Measurements from ENCODE around the gene HOXC6.
"Not testable (repeated sequence)": the region's sequence is repeated elsewhere in the genome, so short reads cannot be mapped to it uniquely, and the experiment has no call there.

The HOXC6 gene

DNA sequence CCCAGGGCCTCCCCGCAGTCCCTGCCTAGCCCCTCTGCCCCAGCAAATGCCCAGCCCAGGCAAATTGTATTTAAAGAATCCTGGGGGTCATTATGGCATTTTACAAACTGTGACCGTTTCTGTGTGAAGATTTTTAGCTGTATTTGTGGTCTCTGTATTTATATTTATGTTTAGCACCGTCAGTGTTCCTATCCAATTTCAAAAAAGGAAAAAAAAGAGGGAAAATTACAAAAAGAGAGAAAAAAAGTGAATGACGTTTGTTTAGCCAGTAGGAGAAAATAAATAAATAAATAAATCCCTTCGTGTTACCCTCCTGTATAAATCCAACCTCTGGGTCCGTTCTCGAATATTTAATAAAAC, 2.2 kb downstream of the HOXC6 start:
- DNase-seq (ENCODE audit: low read depth): no peak

DNA sequence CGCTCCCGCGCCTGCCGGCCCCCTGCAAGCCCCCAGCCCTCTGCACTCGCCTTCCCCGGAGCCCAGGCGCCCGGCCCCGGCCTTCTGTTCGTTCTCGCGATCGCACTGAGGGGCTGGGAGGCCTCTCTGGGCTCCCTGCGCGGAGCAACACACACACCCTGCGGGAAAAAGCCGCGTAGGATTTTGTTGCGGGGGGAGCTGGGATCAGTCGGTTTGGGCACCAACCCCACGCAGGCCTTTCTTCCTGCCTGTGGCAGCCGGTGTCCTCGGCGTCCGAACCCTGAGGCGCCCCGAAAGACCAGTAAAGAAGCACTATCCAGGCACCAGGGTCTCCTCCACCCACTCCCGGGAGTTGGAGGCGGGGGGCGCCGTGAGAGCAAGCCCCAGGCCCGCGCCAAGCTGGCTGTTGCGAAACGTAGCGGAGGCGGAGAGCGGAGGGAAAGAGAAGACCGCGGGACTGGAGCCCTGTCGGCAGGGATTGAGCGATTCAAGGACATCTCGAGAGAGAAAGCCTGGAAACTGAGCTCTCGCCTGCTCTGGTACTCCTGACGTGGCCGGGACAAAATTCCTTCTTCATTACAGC, 2.7 kb downstream of the HOXC6 start:
- no peak for DNase-seq (ENCODE audit: low read depth)

DNA sequence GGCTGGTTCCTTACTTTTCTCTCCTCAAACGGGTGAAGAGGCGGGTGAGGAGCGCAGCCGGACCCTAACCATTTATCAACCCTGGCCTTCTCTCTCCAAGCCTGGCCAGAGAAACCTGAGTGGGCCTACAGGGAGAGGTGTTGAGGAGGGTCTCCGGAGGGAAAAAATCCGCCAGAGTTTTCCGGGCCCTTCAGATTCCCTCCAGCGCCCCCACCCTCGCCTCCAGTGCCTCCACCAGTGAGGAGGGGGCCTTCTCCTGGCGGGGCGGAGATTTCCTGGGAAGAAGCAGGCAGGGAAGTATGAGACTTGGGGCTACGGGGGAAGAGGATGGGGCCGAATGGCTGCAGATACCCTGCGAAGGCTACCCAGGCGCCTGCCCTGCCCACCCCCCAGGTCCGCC, 3.2 kb downstream of the HOXC6 start:
- no peak for DNase-seq (ENCODE audit: low read depth)

DNA sequence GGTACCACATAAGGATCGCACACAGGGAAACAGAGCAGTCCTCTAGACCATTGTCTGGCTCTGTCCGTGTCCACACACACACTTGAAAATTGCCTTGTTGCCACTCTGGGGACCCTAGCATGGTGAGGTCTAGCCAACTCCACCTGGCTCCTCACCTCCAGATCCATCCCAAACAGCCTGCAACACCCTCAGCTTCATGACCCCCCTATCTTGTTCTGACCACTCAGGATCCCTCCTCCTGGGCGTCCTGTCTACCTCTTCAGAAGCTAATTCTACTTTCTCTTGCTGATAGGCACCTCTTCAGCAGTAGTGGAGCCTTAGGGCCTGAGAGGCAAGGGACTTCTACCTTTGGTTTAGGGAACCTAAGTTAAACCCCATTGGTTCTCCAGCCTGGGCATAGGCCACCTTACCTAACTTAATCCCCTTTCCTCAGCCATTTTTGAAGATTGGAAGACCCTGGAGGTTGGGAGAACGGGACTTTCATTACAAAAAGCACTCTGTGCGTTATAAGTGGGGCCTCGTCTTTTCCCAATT, 3.9 kb downstream of the HOXC6 start:
- no peak for DNase-seq (ENCODE audit: low read depth)

DNA sequence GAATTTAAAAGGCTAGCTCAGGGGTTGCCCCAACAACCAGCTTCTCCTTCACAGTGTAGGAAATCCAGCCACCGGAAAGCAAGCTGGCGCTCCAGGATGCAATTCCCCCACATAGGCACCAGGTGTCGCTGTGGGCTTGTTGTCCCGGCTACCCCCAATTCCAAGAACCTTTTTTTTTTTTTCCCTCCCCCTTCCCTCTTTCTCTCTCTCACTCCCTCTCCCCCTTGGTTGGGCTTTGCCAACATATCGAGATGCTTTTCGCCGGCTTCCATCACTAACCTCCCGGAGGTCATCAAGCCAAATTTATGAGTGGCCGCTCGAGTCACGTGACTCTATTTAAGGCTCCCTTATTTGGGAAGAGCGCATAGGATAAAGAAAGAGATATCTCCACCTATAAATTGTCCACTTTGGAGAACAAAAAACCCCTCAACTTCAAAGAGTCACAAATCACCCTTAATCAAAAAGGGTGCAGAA, 4.4 kb downstream of the HOXC6 start, which contains the start of gene HOXC5:
HOXC5 (plus strand) TSS at position 424 of the 474 bp plus-strand sequence. CDS start 73 bp downstream, outside the sequence.
- DNase-seq (ENCODE audit: low read depth): peak; percentile 37

DNA sequence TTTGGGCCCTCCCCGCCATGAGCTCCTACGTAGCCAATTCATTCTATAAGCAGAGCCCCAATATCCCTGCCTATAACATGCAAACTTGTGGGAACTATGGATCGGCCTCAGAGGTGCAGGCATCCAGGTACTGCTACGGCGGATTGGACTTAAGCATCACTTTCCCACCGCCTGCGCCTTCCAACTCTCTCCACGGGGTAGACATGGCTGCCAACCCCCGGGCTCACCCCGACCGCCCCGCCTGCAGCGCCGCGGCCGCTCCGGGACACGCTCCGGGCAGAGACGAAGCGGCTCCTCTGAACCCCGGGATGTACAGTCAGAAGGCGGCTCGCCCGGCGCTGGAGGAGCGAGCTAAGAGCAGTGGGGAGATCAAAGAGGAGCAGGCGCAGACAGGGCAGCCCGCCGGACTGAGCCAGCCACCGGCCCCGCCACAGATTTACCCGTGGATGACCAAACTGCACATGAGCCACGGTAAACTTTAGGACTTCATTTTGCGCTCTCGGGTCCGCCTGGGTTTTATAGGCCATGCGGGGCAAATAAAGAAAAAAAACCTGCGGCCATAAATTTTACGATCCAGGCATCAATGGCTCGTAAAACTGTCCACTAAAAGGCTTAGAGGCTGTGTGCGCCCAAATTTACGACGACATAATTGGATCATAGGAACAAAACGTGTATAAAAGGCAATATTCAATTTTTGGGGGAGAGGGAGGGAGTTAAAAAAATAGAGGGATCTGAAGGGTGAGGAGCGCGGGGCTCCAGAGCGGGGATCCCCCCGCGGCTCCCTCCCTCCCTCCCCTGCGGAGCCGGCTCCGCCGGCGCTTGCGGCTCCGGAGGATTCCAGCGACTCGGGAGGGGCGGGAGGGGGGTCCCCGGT, 5.1 kb downstream of the HOXC6 start:
- DNase-seq (ENCODE audit: low read depth): no peak

DNA sequence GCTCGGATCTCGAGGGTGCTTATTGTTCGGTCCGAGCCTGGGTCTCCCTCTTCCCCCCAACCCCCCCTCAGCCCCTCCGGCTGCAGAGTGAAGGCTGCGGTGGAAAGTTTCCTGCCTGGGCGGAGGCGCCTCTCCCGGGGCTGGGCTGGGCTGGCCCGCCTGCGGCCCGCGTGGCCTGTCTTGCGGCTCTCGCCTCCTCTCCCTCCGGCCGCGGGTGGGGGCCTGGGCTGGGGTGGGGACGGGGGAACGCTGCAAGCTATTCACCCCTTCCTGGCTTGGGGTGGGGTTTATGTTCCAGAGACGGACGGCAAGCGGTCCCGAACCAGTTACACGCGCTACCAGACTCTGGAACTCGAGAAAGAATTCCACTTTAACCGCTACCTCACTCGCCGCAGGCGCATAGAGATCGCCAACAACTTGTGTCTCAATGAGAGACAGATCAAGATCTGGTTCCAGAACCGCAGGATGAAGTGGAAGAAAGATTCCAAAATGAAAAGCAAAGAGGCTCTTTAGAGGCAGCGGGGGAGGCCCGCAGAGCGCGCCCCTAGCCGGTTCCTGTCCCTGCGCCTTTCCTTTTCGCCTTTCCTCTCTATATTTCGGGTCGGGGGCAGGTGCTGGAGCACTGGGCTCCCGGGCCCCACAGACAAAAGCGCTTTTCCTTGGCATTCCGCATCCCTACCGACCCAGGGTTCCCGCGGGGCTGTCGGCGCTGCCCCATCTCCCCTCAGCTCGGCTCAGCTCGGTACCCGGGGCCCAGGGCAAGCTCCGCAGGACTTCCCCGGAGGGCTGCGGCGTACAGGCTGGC, 5.9 kb downstream of the HOXC6 start:
- DNase-seq (ENCODE audit: low read depth): no peak

DNA sequence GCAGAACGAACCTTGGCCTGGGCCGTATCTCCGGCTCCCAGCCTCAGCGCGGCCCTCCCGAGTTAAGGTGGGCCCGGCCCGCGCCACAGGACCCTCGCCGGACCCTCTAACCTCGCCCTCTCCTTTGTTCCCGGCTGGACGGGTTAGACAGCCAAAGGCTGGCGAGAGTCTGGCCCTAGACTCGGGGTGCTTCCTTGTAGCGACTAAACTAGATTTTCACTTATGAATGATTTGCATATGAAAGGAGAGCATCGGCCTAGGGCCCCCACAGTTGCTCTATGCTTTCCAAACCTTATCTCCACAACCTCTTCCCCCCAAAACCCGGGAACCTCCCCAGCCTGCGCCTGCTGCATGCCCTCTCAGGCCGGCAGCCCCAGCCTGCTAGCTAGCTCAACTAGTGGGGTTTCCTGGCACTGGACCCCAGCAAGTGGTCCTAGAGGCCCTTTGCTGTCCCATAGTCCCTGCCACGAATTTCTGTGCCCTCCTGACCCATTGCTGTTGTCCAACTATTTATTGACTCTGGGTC, 6.6 kb downstream of the HOXC6 start:
- no peak for DNase-seq (ENCODE audit: low read depth)

DNA sequence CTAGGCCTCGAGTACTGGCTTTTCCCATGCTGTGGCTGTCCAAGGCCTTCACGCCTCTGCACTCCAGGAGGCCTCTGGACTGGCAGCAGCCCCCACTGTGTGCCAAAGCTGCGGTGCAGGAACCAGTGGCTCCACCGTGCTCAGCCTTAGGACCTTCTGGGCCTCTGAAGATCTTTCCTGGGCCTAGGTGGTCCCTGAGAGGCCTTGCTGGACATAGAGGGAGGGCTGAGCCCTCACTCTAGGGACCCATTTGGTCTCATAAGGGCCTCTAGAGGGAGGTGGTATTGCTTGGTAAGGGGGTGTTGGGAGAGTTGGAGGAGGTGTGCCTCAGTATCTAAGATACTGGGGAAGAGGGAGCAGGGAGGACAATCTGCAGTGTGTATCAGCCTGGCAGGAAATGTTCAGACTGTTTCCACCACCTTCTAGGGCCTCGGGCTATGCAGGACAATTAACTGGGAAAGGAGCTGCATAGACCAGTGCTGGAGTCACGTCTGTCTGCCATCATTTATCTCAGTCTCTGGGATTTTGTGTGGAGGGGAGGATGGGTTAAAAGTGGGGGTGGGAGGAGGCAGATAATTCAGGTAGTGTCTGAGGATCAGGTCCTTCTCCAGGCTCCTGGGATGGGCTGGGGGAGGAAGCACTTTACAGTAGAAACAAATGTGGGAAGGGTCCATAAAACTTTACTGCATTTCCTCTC, 7.5 kb downstream of the HOXC6 start:
- no peak for DNase-seq (ENCODE audit: low read depth)

DNA sequence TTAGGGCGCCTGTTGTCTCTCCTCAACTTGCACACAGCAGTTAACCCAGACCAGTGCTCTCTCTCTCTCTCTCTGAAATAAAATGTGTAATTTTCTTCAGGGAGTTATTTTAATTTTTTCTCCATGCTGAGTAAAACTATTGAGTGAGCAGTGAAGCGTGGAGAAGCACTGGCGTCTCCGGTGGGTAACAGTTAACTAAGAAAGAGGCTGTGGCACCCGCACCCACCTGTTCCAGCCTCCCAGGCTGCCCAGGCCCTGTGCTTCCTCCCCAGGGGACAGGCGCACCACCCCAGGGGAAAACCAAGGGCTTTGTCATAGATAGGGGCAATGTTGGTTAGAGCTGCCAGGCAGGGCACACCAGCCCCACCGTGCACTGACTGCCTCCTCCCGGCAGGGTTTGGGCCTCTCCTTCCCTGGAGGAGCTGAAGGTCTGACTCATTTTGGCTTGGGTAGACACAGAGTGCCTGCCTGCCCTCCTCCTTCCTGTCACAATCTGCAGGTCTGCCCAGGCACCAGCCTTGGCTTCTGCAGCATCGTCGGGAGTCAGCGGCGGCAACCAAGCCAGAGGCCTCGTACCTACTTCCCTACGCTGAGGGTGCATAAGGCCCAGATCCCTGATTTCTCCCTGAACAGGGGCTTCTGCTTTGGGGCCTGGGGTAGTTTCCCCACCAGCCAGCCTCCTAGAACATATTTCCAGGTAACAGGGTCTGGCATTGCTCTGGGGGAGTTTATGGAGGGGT, 8.6 kb downstream of the HOXC6 start:
- no peak for DNase-seq (ENCODE audit: low read depth)

DNA sequence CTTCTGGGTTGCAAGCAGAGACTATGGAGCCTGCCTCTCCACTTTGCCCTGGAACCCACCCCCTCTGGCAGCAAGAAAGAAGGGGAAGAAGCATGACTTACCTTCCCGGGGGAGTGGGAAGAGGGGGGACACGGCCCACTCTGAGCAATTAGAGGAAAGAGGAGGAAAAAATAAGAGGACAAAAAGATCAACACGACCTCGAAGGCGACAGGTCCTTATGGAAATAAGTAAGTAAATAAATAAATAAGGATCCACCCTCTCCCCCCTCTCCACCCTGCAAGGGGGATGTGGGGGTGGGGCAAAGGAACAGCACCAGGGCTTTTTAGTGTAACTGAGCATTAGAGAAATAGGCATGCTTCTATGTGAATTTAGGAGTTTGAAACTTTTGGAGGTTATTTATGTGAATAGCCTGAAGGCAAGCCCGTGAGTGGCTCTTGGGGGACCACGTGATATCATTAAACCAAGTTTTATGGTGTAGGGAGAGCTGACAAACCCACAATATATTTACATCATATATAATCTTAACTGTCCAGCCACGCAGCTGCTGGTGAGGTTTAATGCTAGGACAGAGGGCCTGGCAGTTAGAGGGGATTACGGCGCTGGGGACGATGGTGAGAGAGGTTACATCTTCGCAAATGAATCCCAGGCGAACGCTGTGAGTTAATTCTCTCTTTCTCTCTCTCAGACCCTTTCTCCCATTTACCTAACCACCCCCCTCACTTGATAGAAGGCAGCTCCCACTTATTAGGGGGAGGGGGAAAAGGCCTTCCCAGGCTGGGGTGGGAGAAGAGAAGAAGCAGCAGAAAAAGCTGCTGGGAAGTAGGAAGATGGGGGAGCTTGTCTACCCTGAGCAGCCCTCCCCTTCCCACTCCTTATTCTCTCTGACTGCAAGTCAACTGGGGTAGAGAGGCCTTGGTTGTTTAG, 9.4 kb downstream of the HOXC6 start:
- DNase-seq (ENCODE audit: low read depth): no peak

DNA sequence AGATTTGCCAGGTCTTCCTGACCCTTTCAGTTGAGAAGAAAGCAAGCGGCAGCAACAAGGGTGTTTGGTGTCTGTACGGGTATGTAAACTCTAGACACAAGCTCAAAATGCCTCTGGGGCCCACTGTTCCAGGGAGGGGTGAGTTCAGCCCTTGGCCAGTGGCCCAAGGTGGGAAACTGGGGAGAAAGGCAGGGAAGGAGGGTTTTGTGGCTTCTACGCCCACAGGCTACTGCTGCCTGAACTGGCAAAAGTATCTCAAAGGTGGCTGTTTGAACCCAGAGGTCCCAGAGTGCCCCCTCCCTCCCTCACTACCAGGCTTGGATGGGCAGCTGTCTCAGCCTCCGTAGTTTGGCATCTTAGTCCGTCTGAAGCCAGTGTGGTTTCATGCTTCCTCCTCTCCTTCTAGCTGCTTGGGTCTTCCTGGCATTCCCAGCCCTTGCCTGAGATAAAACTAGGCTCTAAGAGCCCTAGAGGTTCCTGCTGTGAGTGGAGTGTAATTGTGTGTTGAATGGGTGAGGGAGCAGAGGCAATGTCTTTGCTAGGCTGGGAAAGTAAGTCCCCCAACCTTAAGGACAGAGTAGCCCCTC, 10.1 kb downstream of the HOXC6 start:
- no peak for DNase-seq (ENCODE audit: low read depth)

DNA sequence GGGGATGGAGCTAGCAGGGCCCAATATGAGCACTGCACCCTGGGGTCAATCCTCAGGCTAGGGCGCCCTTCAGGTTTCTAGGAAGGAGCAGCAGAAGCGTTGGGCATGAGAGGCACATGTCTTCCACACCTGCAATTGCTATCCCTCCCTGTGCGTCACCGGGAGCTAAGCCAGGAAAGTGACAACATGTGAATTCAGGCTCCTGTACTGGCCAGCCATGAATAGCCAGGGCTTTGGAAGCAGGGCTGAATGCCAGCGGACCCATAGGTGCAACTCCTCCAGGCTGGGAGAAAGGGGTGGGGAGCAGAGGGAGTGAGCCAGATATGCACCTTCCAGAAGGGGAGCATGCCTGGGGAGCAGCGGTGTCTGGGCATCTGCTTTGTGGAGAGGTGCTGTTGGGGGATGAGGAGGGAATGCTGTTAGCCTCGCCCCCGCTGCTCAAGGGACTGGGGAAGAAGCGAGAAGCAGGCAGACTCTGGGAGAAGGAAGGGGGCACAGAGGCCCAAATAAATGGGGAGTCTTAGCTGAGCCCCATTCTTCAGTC, 10.7 kb downstream of the HOXC6 start:
- DNase-seq (ENCODE audit: low read depth): no peak

DNA sequence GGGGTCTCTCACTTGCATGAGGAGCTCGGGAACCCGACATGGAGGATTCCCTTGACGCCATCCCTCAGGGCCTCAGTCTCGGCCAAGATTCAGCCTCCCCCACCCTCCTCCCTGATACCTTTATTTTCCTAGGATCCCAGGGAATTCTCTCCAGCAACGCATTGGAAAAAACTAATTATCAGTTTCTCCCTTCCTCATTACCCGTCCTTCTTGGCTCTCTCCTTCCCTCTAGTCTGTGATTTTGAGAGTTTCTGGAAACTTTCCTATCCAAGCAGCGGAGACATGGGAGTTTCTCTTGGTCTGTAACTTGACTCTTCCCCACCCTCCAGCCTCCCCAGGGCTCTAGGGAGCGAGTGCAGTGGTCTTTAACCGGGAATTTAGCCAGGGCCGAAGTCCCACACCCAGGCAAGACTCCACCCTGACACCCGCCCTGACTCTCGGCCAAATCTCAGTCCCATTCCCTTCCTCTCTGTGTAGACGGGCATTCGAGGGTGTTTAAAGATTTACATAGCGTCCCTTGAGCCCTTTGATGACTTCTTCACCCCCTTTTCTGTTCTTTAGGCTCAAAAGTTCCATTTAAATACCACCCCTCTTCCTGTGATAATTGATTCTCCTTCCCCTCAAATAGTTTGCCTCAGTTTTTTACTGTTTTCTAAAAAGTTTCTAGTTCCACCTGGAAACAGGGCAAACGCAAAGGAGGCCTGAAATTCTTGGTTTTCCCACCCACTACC, 11.3 kb downstream of the HOXC6 start:
- no peak for DNase-seq (ENCODE audit: low read depth)

DNA sequence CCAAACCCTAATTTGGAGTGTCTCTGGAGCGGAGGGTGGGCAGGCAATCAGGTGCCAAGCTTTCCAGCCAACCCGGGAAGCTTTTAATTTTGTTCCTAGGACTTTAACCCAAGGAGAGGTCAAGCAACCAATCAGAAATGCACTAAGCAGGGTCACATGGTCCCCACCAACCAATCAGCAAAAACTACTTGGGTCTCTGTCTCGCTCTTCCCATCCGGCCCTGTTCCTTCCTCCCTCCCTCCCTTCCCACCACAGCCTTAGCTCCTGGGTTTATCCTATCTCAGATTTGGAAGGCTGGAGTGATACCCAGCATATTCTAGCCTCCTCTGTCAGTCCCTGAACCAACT, 11.9 kb downstream of the HOXC6 start:
- DNase-seq (ENCODE audit: low read depth): no peak

DNA sequence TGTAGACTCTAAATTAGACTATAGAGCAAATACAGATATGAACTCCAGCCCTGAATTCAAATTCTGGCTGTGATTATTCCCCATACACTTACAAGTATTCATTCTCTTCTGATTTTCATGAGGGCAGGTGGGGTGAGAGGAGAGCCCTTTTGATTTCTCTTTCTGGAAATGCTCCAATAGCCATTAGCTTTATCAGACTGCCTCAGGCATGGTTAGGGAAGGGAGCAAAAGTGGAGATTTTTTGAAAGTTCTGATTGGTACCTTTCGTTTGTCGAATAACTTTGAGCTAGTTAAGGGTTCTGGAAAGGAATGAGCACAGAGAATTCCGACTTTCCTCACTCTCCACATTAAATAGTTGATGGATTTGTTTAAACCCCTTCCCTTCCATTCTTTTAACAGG, 12.4 kb downstream of the HOXC6 start:
- no peak for DNase-seq (ENCODE audit: low read depth)

DNA sequence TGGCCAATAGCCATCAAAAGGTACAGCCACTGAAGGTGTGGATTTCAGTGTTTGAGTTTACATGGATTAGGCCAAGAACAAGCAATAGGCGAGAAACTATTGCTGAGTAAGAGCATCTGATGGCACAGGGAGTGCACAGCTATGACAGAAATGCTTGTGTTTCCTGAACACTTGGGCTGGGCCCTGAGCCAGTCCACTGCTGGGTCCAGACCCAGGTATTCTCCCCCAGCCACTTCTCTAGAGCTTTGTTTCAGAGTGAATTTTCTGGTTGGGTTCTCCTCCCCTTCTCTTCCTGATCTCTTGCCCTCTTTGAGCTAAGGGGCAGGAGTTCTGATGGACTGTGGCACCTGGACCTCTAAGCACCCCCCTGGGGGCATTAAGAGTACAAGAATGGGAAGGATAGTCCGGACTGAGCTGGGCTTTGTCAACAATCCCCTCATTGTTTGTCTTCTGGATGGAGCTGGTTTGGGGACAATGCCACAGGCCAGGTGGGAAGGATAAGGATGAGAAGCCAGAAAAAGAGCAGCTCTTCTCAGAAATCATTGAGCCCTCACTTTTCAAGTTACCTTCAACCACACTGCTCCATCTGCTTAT, 13.0 kb downstream of the HOXC6 start:
- DNase-seq (ENCODE audit: low read depth): no peak

DNA sequence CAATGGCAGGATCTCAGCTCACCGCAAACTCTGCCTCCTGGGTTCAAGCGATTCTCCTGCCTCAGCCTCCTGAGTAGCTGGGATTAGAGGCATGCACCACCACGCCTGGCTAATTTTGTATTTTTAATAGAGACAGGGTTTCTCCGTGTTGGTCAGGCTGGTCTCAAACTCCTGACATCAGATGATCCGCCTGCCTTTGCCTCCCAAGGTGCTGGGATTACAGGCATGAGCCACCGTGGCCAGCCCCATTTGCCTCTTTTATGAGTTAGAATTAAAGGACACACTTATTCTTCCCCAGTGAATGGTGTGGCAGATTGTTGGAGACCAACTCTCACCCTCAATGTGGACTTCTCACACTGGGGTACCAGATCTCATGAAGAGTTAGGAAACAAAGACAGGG, 13.8 kb downstream of the HOXC6 start:
- DNase-seq (ENCODE audit: low read depth): not testable (repeated sequence)
